HS-5 (cell line): ENCODE data around the gene ARHGDIA.

Experiments used
- DNase-seq: peaks from one replicate; pipeline ENCODE4 v3.0.0-alpha.2; 2012; ENCODE audit warnings: low read depth

Gene ARHGDIA

DNA sequence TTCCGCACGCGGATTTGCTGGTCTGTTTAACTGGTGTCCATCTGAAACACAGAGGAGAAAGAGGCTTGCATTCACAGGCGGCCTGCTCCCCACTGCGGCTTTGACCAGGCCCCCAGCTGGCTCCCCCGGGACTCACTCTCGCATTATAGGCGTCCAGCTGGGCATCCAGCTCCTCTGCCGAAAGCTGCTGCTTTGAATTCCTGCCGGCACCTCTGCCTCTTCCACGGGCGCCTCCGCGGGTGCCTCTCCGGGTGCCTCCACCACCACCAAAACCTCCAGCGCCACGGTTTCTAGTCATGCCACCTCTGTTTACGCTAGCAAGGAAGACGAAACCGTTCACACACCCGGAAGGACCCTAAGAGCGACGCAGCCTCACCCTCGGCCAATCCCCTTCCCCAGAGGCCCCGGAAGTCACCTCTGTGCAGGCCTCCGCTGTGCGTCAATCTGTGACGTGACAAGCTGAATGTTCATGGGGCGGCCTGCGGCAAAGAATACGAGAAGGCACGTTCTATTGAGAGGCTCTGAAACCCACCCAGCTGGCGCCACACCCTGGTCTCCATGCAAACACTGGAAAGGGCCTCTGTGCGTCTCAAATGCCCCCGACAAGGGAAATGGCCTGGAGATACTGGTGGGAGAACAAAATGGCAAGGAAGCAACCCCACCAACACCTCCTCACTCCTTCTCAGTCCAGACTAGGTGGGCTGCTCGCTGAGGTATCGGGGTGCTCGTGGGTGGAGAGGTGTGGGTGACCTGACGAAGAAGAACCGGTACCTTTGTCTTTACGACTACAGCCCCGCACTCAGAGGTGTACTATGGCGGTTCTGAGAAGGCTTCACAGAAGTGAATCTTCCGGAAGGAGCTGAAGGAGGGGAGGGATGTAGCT is 17.2 kb upstream of the ARHGDIA start:
- DNase-seq = no peak

DNA sequence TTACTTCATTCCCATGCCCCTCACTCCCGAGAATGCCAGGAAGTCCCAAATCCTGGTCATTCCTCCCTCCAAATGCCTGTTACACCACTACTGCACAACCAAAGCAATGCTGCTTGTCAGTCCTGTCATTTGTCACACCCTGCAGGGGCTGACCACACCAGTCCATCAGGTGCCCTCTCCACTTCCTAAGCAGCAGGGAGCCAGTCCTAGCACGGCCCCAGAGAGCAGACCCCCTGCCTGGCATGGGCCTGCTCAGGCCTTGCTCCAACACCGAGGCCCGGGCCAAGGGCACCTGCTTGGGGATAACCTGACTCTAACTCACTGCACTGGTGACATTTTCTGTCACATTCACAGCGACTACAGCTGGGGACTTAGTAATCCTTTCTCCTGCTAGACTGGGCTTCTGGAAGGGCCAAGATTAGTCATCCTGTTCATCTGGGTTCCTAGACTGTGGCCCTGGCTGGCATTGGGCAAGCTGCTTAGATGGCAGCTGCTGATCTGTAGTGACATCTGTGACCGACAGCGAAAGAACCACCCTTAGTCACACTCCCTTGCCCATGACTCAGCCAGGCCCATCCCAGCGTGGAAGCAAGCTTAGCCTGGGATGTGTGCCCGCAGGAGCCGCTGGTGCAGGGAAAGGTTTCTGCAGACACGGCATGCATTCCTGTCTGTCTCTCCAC is 14.9 kb upstream of the ARHGDIA start:
- DNase-seq = no peak

DNA sequence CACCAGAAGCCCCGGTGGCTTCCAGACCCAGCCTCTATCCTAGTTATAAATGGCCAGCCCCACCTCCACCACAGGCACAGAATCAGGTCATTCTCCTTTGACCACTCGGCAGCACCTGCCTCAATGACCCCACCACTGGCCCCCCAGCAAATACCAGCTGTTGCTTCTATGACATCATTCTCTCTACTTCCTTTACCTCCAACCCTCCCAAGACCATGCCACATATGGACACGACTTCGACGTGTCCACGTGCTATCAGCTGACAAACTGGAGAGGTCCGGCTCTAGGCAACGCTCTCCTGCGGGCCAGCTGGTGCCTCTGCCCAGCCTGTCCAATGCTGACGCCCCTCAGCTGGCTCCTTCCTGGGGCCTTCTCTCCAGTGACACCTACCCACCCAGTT is 14.3 kb upstream of the ARHGDIA start:
- no peak for DNase-seq

DNA sequence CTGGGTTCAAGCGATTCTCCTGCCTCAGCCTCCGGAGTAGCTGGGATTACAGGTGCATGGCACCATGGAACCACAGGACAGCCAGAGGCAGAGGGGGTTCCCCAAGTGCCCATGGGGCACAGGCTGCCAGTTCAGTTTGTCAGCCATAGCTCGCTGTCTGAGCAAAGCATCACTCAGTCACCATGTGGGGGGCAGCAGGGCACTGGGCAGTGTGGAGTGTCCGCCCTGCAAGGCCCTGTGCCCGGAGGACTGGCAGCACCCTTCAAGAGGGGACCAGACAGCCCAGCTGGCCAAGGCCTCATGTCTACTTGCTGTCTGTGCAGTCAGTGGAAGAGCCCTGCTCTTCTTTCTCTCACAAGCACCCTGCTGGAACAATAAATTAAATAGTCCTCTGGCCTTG is 13.8 kb upstream of the ARHGDIA start:
- no peak for DNase-seq

DNA sequence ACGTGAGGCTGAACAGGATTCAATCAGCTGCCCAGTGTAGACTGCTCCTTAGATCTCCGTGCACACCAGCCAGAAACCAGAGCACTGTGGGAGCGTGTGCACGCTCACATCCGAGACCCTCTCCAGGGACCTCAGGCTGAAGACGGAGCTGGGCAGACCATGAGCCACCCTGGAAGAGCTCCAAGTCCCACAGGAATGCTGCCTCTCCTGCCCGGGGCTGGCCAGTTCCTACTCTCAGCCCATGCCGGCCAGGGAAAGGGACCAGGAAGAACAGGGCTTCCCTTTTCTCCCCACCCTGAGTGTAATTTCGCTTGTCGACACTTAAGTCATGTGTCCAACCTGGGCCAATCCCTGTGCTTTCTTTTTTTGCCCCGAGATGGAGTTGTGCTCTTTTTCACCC is 13.4 kb upstream of the ARHGDIA start:
- no peak for DNase-seq

DNA sequence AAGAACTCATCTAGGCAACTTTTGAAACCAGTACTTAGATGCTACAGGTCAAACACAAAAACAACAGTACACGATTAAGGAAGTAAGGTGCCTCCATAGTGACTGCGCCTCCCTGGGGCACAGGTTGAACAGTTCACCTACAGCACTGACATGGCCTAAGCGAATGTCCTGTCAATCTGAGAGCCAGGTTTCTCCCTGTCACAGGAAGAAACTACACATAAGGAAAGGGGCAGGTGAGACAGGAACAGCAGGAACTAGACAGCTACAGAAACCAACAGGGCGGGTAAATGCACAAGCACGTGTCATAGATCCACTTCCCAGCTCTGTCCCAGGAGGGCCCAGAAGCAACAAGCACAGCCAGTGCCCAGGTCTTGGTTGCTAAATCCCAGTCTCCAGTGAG is 8.0 kb upstream of the ARHGDIA start:
- no peak for DNase-seq

DNA sequence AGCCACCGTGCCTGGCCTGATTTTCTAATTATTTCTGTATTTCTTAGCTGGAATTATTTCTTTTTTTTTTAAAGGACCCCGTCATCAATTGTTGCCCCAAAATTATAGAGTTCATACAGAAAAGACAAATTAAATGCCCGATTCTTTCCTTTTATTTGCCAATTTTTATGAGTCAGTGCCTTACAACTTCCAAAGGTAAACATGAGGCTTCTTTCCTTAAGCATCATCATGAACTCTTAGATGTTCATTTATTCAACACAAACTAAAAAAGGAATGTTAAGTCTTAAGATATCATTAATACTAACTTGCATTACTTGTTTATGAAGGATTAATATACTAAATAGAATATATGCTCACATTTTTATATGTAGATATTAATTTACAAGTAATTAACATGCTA is 7.2 kb upstream of the ARHGDIA start:
- DNase-seq = no peak

DNA sequence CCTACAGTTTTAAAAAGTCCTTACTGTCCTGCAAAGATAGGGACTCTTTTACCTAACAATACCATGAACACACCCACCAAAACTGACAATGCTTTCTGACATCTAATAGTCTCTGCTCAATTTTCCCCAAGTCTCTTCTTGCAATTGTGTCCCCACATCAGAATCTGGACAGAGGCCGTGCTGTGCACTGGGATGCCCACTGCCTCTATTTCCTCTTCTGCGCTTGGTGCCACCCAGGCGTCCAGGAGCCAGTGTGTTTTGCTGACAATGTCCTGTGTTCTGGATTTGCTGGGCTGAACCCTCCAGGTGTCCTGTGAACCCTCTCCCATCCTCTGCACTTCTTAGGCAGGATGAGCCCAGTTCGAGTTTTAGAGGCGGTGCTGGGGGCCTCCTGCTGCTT is 6.4 kb upstream of the ARHGDIA start:
- DNase-seq = no peak

DNA sequence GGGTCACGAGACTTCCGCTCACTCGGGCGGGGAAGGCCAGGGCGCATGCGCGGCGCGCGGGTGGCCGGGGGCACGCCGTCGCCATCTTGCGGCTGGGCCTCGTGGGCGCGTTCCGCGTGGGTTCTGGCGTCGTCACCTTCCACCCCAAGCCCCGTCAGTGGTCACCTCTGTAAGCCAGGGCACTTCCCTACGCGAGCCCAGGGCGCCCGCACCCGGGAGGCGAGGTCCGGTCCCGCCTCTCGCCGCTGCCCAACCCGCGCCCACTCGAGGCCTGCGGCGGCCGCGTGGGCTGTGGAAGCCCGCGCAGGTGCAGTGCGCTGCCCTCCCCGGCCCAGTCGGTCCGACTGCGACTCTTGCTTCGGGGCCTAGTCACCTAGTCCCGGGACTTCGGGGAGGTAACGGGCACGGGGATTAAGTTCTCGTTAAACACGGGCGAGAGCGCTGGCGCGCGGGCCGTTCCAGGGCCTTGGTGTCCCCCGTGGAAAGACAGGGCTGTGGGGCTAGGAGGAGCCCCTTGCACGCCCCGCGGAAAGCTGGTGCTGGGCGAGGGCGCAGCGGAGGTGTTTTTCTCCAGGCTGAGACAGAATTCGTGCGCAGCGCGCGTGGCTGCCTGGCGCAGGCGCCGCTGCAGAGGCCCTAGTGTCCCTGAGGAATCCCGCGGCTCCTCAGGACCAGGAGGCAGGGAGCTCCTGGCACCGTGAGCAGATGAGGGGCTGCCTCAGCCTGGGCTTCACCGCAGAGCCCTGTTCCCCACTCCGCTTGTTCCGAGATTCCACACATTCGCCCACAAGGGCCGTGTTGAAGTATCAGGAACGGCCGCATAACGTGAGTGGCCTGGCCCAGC is 472 bp upstream of the ARHGDIA start:
- DNase-seq = no peak

DNA sequence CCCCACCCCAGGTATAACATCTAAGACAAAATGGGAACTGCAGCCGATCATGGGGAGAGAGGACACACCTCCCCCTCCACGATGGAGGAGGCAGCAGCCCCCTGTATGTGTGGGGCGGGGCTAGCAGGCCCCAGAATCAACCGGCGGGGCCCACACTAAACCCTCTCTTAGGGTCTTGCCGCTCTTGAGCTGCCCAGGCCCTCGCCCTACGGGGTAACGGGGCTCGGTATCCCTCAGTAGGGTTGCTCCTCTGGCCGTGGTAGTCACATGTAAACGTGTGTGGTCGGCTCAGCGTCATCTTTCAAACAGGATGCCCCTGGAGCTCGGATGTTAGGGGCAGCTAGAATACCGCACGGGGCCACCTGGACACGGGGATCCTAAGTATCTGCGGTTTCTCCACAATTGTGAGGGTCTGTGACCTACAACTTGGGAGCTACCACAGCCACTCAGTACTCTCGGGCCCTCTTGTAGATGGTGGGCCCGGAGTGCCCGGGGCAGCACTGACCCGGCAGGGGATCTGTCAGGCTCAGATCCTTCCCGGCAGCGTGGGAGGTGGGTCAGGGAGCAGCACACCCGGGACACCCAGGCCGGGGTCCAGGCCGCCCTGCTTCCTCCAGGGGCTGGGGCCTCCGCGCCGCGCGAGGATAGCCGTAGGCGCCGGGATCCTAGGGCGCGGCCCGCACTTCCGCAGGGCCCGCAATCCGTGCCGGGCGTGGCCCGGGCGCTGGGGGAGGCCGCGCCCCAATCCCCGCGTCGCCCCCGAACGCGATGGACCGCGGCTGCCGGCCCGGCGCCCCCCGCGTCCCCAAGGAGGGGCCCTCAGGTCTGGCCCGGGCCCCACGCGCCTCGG is 781 bp downstream of the ARHGDIA start:
- no peak for DNase-seq

DNA sequence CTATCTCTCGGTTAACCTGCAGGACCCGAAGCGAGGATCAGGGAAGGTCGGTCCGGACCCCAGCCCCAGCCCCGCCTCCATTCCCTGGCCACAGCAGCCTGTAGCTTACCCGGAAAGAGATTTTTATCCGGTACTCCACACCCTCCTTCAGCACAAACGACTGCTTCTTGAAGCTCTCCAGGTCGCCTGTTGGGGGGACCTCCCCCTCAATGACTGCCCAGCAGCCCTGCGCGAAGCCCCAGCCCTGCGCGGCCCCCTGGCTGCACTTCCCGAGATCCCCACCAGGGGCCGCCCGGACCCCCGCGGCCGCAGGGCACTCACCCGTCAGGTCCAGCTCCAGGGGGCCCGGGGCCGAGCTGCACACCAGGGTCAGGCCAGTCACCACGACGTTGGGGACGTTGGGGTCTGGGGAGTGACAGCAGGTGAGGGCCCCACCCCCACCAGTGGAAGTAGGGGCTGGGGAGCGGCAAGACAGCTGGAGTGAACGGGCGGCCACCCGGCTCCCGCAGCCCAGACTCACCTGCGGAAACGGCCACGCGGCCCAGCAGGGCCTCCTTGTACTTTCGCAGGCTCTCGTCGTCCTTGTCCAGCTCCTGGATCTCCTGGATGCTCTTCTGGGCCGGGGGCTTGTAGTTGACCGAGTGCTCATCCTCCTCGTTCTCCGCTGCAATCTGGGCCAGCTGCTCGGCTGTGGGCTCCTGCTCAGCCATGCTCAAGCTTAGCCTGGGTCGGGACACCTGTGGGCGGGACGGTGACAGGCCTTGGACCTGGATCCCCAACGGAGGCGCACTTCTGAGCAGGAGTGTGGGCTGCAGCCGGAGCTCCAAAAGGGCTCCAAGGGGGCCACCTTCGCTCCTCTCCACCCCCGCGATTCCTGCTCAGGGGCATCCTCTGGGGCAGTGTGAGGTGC is 1.7 kb downstream of the ARHGDIA start:
- no peak for DNase-seq

DNA sequence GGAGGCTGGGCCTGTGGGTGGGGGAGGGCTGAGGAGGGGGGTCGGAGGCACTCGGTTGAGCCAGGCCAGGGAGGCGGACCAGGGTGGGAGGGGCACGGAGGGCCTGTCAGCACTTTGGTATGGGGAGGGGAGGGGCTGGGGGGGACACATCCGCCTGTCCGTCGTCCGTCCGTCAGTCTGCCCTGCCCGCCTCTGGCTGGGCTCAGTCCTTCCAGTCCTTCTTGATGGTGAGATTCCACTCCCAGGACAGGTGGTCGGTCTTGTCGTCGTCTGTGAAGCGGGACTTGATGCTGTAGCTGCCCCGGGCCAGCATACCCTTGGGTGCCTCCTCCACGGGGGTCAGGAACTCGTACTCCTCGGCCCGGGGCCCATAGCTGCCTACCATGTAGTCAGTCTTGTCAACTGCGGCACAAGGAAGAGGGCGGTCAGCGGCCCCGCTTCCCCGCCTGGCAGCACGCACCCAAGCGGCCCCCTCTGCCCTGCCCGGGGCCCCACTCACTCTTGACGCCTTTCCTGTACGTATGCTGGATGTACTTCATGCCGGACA is 2.4 kb downstream of the ARHGDIA start:
- no peak for DNase-seq

DNA sequence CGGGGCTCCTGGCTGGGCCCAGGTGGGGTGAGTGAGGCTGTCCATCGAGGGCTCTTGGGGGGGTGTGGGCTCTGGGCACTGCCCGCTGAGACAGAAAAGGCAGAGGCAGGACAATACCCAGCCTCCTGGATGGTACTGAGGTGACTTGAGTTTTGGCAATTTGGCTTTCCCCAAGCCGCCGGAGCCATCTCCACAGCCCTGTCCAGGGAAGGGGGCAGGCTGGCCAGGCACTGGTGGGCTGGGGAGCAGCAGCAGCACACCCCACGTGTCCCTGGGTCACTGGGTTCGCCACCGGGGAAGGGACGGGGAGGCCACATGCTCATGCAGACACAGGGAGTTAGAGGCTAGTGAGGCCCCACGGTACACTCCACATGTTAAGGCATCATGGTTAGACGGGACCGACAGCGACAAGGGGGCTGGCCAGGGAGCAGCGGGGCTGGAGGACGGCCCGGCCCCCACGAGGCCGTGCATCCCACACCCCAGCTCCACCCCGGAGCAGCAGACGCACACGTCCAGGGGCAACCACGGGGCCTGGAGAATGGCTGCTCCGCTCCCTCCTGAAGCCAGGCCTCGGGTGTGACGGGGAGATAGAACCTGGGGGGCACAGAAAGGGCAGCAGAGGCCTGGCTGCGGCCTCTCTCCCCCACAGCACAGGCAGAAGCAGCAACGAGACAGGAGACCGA is 3.0 kb downstream of the ARHGDIA start:
- no peak for DNase-seq

DNA sequence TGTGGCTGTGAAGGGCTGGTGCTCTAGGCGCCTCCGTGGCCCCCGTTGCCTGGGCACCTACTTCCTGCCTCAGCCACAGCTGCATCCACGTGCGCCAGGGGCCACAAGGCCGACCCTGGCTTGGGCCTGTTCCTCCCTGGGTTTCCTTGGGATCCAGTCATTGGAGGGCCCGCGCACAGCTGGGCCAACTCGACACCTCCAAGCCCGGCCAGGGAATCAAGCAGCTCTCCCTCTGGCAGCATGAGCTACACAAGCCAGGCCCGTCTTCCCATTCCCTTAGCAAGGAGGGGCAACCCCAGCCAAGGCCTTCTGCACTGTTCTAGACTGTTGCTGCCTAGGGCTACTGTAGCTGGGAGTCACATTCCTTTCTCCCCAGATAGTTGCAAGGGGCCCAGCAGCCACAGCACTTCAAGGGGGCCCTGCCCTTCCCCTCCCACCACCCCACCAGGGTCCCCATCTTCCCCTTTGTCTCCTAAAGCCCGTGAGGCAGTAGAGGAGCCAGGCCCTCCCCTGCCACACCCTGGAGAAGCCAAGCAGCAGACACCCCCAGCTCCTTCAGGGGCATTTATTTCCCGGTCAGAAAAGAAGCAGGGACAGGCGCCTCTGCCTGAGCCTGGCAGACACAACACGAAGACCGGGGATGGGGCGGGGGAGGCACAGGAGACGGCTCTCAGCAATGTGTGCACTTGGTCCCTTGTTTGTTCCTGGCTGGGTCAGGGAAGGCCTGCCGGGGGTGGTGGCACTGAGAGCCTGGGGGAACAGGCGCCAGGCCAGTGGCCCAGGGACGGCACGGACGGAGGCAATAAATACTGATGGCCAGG is 3.8 kb downstream of the ARHGDIA start:
- DNase-seq = no peak

DNA sequence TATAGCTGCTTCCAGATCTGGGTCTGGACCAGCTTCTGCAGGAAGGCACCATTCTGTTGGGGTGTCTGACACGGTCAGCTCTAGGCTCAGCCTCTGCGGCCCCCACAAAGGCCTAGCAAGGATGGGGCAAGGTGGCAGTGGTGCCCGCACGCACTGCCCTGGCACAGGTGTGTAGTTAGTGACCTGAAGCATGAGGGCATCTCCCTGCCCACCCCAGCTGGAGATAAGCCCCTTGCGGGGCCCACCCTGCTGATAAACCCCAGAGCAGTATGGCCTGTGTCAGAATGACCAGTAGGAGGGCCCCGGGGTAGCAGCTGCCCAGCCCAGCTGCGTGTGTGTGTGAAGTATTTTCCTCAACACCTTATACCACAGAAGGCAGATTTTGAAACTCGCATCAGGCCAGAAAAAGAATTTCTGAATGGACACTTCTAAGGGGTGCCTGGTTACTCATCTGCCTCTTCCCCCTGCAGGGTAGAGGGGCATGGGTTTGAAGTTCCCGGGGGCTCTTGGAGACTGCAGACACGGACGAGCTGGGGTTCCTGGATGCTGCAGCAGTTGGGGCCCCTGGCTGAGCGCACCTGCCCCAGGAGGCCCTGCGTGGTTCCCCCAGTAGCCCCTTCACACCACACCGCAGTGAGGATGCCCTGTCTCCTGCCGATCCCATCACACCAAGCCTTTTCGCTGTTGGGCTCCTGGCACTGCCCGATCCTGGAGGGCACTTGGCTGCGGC is 4.5 kb downstream of the ARHGDIA start:
- DNase-seq = no peak

DNA sequence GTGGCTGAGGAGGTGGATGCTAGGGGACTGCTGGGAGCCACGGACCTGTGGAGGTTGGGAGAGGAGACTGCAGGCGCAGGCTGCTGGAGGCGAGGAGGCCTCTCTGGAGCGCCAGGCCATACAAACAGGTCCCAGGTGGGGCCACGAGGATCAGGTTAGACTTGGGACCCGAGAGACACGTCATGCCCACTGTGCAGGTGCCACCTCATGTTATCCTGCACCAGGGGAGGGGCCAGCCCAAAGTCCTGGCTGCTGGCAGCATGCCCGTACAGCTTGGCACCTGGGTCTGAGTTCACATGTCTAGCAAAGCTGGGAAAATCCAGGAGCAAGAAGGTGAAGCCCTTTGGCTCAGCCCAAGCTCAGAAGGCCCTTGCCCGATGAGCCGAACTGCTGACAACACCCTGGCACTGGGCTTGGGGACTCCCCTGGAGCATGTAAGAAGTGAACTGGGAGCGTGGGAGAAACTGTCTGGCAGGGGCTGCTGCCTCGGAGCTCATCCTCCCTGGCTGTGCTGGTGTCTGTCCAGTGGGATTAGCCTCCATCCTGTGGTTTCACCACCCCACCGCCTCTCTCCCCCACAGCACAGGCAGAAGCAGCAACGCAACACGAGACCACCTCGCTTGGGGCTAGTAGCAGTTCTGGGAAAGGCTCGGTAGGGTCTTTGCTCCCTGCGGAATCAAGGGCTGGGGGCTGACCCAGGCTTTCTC is 5.3 kb downstream of the ARHGDIA start:
- no peak for DNase-seq

DNA sequence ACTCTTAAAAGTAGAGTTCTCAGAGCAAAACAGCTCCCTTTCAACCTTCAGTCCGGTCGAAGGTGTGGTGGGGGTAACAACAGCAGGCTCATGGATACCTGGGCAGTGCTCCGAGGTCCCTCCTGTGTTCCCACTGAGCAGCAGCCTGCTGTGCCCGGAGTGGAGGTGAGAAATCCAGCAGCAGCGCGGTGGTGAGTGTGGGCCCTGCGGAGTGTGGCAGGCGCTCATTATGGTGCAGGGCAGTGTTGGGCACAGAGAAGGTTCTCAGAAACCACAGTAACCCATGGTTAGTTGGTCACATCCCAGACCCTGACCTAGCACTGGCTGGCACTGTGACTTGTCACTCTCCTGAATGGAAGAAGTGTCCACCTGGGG is 5.8 kb downstream of the ARHGDIA start:
- DNase-seq = no peak
